ENCODE measurements around the gene ZER1. TPM values are rescaled to one million over a fixed set of nuclear protein-coding genes. Genes with fewer than 3 reads are reported as not detected.

Gene ZER1
- total and polyA plus RNA-seq, 2 of the 8 experiments (the other 6 are each of a cell fraction or from before 2014, with no cell fraction given) = 20.5 to 26.6 TPM

GRCh38 chr9:128683340-128684064, 88.2 kb downstream of the ZER1 start (continued):
- TF ChIP-seq CBX8 (IDR thresholded peaks at IDR 0.05; ENCODE audit: borderline replicate concordance, low read depth, low read length) (no peak), TEAD4 (IDR thresholded peaks at IDR 0.05; ENCODE audit: low read depth, low read length) (peak; percentile 60; the same call in 1 of the 2 replicates), ASH2L (IDR thresholded peaks at IDR 0.05; ENCODE audit: low read length) (peak; percentile 98), USF2 (IDR thresholded peaks at IDR 0.05; ENCODE audit: low read length) (no peak), JUN (IDR thresholded peaks at IDR 0.05; ENCODE audit: low read depth, low read length) (no peak), EGR1 (IDR thresholded peaks at IDR 0.05; ENCODE audit: borderline replicate concordance, low read depth, low read length) (no peak), TBP (IDR thresholded peaks at IDR 0.05; ENCODE audit: low read depth, low read length) (peak; percentile 97), SAP30 (IDR thresholded peaks at IDR 0.05; ENCODE audit: insufficient read depth, insufficient replicate concordance, low read length) (peak; percentile 26), MAX (IDR thresholded peaks at IDR 0.05) (peak; percentile 63), BRCA1 (IDR thresholded peaks at IDR 0.05; ENCODE audit: low read depth, low read length) (no peak), CBX5 (IDR thresholded peaks at IDR 0.05; ENCODE audit: low read depth, low read length) (no peak), CREB1 (IDR thresholded peaks at IDR 0.05) (no peak), TAF7 (optimal IDR thresholded peaks at IDR 0.05; ENCODE audit: borderline replicate concordance, low read depth, low read length) (peak; percentile 88), RXRA (IDR thresholded peaks at IDR 0.05; ENCODE audit: insufficient read depth, low read depth, low read length) (no peak), RFX5 (IDR thresholded peaks at IDR 0.05; ENCODE audit: borderline replicate concordance, low read depth, low read length) (no peak), KDM1A (IDR thresholded peaks at IDR 0.05; ENCODE audit: borderline replicate concordance, low read length) (peak; percentile 87), PHF8 (conservative IDR thresholded peaks at IDR 0.05; ENCODE audit: low read depth, low read length) (peak; percentile 80), CTCF (IDR thresholded peaks at IDR 0.05; ENCODE audit: control extremely low read depth in 1 of 3, insufficient read depth in 1 of 3, low read depth in 1 of 3, low read length in 3 of 3) (no peak), YY1 (IDR thresholded peaks at IDR 0.05; ENCODE audit: low read depth, low read length) (no peak), CEBPB (IDR thresholded peaks at IDR 0.05; ENCODE audit: low read depth, low read length) (peak; percentile 82), EP300 (IDR thresholded peaks at IDR 0.05; ENCODE audit: borderline replicate concordance in 1 of 2, low read depth in 2 of 2, low read length in 2 of 2) (no peak; a peak in 1 of 3 replicates)
